HL-60/S4 (cell line): Measurements from ENCODE around the gene SDHC.
"Not testable (repeated sequence)": the region's sequence is repeated elsewhere in the genome, so short reads cannot be mapped to it uniquely, and the experiment has no call there.

ENCODE experiments used
- in situ Hi-C: fragments of 300-500 bp; cut with MboI; formaldehyde crosslinking; loops from 2 replicates; pipeline ENCODE4 v1.14.3; 2022; ENCODE audit warnings: low sequenced_read_pairs

Gene SDHC

DNA sequence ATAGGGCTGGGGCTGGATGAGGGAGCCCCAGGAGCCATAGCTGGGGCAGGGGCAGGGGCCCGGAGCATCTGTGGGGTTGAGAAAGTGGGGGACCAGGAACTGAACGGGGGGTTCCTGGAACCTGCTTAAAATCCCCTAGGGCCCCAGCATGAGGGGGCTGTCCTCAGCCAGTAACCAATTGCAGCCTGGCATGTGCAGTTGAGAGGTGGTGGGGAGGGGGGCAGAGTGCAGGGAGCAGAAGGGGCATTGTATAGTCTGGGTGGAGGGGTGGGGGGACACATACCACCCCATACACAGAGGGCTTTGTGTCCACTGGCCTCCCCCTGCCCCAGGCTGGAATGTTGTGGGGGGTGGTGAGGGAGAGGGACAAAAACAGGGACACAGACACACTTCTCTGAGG, 4.3 kb upstream of the SDHC start, which contains the start of gene MPZ:
Gene MPZ (minus strand): TSS at position 101 of the 400 bp plus-strand sequence. CDS start 63 bp downstream, at position 38.
- in situ Hi-C loops: no loop called here

DNA sequence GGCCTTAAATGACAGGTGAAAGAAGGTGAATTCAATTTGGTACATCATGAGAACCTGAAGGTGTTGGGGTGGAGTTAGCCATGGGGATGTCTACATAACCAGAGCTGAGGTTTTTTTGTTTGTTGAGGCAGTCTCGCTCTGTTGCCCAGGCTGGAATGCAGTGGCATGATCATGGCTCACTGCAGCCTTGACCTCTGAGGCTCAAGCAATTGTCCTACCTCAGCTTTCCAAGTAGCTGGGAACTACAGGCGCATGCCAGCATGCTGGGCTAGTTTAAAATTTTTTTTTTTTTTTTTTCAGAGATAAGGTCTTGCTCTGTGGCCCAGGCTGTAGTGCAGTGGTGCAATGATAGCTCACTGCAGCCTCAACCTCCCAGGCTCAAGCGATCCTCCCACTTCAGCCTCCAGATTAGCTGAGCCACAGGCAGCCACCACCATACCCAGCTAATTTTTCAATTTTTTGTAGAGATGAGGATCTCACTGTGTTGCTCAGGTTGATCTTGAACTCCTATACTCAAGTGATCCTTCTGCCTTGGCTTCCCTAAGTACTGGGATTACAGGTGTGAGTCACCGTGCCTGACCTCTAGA, 2.5 kb upstream of the SDHC start:
- in situ Hi-C loops: no loop called here

- in situ Hi-C loops: no loop called here
These were observed 504 bp upstream of the SDHC start for GRCh38 chr1:161313554-161314200.

DNA sequence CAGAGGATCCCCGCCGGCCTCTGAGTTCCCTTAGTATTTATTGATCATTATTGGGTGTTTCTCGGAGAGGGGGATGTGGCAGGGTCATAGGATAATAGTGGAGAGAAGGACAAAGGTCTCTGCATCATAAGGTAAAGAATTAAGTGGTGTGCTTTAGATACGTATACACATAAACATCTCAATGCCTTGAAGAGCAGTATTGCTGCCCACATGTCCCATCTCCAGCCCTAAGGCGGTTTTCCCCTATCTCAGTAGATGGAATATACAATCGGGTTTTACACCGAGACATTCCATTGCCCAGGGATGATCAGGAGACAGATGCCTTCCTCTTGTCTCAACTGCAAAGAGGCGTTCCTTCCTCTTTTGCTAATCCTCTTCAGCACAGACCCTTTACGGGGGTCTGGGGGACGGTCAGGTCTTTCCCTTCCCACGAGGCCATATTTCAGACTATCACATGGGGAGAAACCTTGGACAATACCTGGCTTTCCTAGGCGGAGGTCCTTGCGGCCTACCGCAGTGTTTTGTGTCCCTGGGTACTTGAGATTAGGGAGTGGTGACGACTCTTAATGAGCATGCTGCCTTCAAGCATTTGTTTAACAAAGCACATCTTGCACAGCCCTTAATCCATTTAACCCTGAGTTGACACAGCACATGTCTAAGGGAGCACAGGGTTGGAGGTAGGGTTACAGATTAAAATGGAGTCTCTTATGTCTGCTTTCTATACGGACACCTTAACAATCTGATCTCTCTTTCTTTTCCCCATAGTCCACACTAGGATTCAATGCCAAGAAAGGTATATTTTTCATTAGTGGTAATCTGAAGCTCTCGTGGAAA, 1.9 kb downstream of the SDHC start:
- in situ Hi-C loops: not testable (repeated sequence)

DNA sequence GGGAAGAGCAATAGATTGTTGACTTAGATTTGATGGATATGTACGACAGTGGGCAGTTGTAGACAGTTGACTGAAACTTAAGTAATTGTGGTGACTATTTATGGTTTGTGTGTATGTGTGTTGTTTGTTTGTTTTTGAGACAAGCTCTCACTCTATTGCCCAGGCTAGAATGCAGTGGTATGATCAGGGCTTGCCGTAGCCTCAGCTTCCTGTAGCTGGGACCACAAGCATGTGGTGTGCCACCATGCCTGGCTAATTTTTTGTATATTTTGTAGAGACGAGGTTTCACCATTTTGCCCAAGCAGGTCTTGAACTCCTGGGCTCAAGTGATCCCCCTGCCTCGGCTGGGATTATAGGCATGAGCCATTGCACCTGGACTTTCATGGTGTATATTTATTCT, 9.8 kb downstream of the SDHC start:
- in situ Hi-C loops: no loop called here

- in situ Hi-C loops: no loop called here
These were observed 16.2 kb downstream of the SDHC start for GRCh38 chr1:161330346-161330745.

DNA sequence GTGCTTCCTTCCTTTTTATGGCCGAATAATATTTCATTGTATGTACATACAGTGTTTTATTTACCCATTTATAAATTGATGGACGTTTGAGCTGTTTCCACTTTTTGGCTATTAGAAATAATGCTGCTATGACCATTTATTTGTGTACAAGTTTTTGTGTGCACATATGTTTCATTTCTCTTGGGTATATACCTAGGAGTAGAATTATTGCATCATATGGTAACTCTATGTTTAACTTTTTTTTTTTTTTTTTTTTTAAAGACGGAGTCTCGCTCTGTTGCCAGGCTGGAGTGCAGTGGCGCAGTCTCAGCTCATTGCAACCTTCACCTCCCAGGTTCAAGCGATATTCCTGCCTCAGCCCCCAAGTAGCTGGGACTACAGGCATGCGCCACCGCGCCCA, 19.0 kb downstream of the SDHC start:
- in situ Hi-C loops: no loop called here

DNA sequence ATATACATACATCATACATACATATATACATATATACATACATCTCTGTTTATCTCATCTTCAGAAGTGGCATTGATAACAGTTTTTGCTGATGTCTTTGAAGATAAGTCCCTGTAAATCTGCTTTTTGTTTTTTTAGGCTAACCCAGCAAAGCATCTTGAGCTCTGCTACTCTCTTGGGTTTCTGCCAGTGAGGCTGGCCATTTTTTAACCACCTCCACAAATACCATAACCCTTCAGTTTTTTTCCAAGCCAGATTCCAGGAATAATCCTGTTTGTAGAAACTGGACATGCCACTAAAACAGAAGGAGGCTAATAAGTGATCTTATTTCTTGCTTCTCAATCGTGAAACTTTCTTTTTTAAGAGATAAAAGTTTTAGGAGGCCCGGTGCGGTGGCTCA, 21.6 kb downstream of the SDHC start:
- in situ Hi-C loops: no loop called here

- in situ Hi-C loops: no loop called here
These were observed 28.0 kb downstream of the SDHC start for GRCh38 chr1:161342177-161342576.

GRCh38 chr1:161342821-161343220, 28.6 kb downstream of the SDHC start:
- in situ Hi-C loops: no loop called here

DNA sequence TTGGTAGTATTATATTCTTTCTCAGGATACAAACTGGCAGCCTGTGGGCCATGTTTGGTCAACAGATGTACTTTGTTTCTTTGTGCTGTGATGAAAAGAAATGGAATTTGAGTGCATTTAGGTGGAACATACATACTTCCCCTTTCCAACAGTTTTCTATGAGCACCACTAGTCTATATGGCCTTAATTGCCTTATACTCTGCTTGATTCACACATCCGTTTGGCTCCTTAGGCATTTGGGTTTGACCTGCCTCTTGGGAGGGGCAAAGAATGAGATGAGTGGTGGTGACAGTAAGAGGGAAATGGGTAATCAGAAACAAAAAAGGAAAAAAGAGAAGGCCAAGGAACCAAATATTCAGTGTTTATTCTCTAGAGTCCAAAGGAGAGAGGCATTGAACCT, 36.5 kb downstream of the SDHC start:
- in situ Hi-C loops: no loop called here

DNA sequence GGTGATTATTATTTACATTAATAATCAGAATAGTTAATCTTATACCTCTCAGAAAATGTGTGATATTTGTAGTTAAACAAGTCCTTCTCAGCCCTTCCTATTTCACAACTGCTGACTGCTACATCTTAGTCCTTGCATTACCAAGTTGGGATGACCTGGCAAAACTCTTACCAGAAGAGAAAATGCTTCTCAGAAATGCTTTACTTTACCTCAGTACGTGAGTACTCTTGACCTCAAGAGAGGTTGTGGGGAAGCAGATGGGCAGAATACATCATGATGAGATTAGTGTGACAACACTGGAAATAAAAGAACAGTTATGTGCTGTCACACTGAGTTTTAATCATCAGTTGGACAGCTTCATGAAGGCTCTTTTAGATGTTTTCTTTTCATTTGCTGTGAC, 37.3 kb downstream of the SDHC start:
- in situ Hi-C loops: no loop called here

- in situ Hi-C loops: no loop called here
These were observed 42.9 kb downstream of the SDHC start for GRCh38 chr1:161357073-161357472.

- in situ Hi-C loops: no loop called here
These were observed 45.1 kb downstream of the SDHC start for GRCh38 chr1:161359291-161359690.

DNA sequence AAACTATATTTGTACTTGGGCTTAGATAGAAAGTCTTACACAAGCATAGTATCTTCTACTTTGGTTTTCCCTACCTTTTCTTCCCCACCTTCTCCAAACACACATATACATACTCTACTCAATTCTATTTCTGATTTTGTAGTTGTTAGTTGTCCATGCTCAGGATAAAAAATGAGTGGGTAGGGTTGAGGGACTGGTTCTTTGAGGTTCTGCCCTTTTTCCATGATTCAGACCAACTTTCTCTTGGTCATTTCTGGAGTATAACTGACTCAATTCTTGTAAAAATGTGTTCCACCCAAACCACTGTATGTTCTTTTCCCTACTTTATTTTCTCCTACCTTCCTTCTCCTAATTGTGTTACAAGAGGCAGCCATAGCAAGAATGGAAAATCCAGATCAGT, 50.2 kb downstream of the SDHC start:
- in situ Hi-C loops: no loop called here

DNA sequence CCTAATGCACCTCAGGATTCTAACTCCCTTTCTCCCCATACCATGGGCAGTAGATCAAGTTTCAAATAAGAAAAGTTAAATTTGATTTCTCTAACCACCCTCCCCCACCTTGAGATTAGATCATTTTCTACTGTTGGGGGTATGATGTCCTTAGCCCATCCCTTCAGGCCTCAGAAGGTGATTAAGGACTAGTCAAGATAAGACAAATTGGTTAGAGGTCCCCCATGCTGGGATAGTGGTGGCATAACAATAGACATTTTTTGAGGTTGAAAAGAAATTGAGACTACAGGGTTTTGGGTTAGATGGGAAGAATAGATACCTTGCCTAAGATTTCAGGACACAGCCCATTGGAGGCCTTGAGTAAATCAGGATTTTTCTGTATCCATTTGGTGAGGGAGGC, 51.0 kb downstream of the SDHC start:
- in situ Hi-C loops: loop anchor here (5.0 kb wide), 1 partner anchor 168 kb away; the partner anchor contains the start of gene ADAMTS4

DNA sequence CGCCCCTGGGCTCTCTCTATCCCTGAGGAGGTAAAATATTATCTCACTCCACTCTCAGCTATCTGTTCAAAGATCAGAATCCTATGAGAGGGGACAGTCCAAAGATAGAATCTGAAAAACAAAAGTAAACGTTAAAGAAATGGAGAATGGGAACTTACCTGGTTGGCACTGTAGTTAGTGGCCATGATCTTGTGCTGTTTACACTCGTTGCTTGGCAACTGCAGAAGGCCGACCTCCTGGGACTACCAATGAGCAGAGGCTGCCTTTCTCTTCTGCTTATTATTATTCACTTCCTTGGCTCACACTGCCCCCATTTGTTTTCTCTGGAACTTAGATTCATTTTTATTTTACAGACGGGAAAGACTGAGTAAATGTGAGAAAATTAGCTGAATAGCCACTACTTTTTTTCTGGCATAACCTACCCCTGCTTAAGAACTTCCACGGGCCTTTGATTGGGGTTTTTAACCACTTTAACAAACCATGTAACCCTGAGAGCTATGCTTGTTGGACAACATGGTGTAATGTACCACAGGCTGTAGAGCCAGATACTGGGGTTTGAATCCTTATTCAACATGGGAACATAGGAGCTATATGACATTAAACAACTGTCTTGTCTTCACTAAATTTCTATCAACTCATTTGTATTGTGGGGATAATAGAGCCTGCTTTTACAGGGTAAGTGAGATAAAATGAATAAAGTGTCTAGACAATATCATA, 53.7 kb downstream of the SDHC start, which contains the start of gene CFAP126:
Gene CFAP126 (minus strand): TSS at position 193 of the 717 bp plus-strand sequence. CDS start 8 bp downstream, at position 185.
- in situ Hi-C loops: loop anchor here (5.0 kb wide), 1 partner anchor 171 kb away; the partner anchor contains the start of gene ADAMTS4

DNA sequence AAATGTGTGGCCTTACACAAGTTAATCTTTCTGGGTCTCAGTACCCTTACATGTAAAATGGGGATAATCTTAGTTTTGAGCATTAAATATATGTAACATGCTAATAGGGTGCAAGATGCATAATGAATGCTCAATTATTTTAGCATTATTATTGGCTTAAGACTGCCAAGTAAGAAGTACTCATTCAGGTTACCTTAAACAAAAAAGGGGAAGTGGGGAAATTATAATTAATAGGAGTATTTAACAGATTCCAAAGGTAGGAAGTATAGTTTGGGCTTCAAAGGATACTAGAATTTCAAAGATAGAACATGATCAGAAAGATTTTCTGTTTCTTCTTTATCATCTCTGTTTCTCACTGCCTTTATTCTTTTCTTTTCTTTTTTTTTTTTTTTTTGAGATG, 59.3 kb downstream of the SDHC start:
- in situ Hi-C loops: no loop called here

- in situ Hi-C loops: no loop called here
These were observed 60.2 kb downstream of the SDHC start for GRCh38 chr1:161374373-161374772.

DNA sequence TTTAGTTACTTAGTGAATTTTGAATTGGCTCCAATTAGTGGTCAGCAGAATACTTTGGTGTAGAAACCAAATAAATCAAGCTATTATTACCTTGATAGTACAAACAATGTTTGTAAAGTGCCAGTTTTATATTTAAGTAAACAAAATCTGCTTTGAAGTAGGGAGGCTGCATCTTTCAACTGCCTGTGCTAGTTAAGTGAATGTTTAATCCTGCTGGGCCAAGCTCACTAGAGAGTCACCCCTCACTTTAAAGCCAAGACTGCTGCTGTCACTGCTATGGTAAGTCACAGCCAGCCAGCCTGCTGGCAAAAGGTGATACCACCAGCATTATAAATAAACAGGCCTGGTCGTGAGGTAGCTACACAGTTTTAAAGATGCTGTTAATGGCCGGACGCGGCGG, 63.8 kb downstream of the SDHC start:
- in situ Hi-C loops: loop anchor here (25.0 kb wide), 1 partner anchor 641 kb away; the partner anchor contains the start of gene SLAMF7

DNA sequence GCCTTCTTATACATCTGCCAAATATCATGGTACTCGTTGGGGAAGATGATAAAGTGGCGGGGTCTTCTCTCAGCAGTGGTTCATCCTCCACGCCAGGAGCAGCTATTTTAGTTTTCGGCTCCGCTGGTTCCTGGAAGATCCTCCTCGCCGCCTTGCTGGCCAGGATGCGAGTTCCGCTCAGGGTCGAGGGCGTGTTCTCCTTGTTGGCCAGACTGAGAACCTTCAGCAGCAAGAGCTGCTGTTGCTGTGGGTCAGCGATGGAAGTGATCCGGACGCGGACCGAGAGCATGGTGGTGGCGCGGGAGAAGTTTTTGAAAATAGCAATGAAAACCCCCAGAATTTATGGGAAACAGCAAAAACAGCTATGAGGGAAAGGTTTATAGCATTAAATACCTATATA, 64.9 kb downstream of the SDHC start:
- in situ Hi-C loops: loop anchor here (25.0 kb wide), 1 partner anchor 642 kb away; the partner anchor contains the start of gene SLAMF7
